H9 (cell line): ENCODE measurements around the gene KLK3. TPM values are rescaled to one million over a fixed set of nuclear protein-coding genes. Genes with fewer than 3 reads are reported as not detected.

Experiments
- DNase-seq: peaks from one replicate; pipeline ENCODE4 v3.0.0-alpha.2; 2017
- H2AFZ ChIP-seq: one replicate; pipeline ENCODE4 v1.6.1; 2013; ENCODE audit warnings: mild to moderate bottlenecking, low read length, control low read depth, moderate library complexity
- H2AK5ac ChIP-seq: 2 replicates; pipeline ENCODE4 v1.6.1; 2013; ENCODE audit warnings: low read length, control low read depth, mixed read lengths; ENCODE audit not compliant: insufficient read length
- H2BK120ac ChIP-seq: one replicate; pipeline ENCODE4 v1.6.1; 2013; ENCODE audit warnings: low read depth, mild to moderate bottlenecking, low read length, control low read depth, inconsistent platforms; ENCODE audit not compliant: poor library complexity, severe bottlenecking
- H2BK12ac ChIP-seq: 2 replicates; pipeline ENCODE4 v1.6.1; 2013; ENCODE audit warnings: low read length, control low read depth, mixed read lengths, low read depth; ENCODE audit not compliant: insufficient read length
- H2BK15ac ChIP-seq: 2 replicates; pipeline ENCODE4 v1.6.1; 2013; ENCODE audit warnings: low read depth, low read length, control low read depth
- H2BK20ac ChIP-seq: one replicate; pipeline ENCODE4 v1.6.1; 2013; ENCODE audit warnings: low read depth, mild to moderate bottlenecking, low read length, control low read depth, inconsistent platforms; ENCODE audit not compliant: poor library complexity, severe bottlenecking
- H2BK5ac ChIP-seq: 2 replicates; pipeline ENCODE4 v1.6.1; 2013; ENCODE audit warnings: low read length, control low read depth, mixed read lengths; ENCODE audit not compliant: insufficient read length
- H3K14ac ChIP-seq: 2 replicates; pipeline ENCODE4 v1.6.1; 2013; ENCODE audit warnings: low read length, control low read depth; ENCODE audit not compliant: insufficient read depth
- H3K18ac ChIP-seq: 2 replicates; pipeline ENCODE4 v1.6.1; 2013; ENCODE audit warnings: low read depth, mild to moderate bottlenecking, mixed read lengths, low read length, control low read depth; ENCODE audit not compliant: insufficient read length
- H3K23ac ChIP-seq: 2 replicates; pipeline ENCODE4 v1.6.1; 2013; ENCODE audit warnings: low read length, control low read depth, mixed read lengths, low read depth; ENCODE audit not compliant: insufficient read length
- H3K23me2 ChIP-seq: 2 replicates; pipeline ENCODE4 v1.6.1; 2013; ENCODE audit warnings: low read depth, mild to moderate bottlenecking, mixed read lengths, low read length, control low read depth; ENCODE audit not compliant: insufficient read length, poor library complexity, severe bottlenecking
- H3K27ac ChIP-seq: 2 replicates; pipeline ENCODE4 v1.5.1; 2013; ENCODE audit warnings: low read length, control low read depth, mixed read lengths, low read depth; ENCODE audit not compliant: insufficient read length
- H3K27me3 ChIP-seq: 2 replicates; pipeline ENCODE4 v1.6.1; 2013; ENCODE audit warnings: low read length, control low read depth, inconsistent platforms; ENCODE audit not compliant: insufficient read depth
- H3K4ac ChIP-seq: 2 replicates; pipeline ENCODE4 v1.6.1; 2013; ENCODE audit warnings: low read depth, mild to moderate bottlenecking, control low read depth, inconsistent platforms, low read length, moderate library complexity
- H3K4me1 ChIP-seq: 2 replicates; pipeline ENCODE4 v1.6.1; 2013; ENCODE audit warnings: low read length, control low read depth, inconsistent platforms; ENCODE audit not compliant: insufficient read depth
- H3K4me2 ChIP-seq: 2 replicates; pipeline ENCODE4 v1.6.1; 2013; ENCODE audit warnings: low read length, control low read depth, mixed read lengths; ENCODE audit not compliant: insufficient read length, insufficient read depth
- H3K56ac ChIP-seq: 2 replicates; pipeline ENCODE4 v1.6.1; 2013; ENCODE audit warnings: low read depth, mild to moderate bottlenecking, mixed read lengths, low read length, control low read depth; ENCODE audit not compliant: insufficient read length
- H3K79me1 ChIP-seq: 2 replicates; pipeline ENCODE4 v1.6.1; 2013; ENCODE audit warnings: low read depth, mild to moderate bottlenecking, moderate library complexity, low read length, control low read depth, inconsistent platforms; ENCODE audit not compliant: insufficient read depth, poor library complexity, severe bottlenecking
- H3K79me2 ChIP-seq: 2 replicates; pipeline ENCODE4 v1.6.1; 2013; ENCODE audit warnings: low read length, control low read depth, inconsistent platforms; ENCODE audit not compliant: insufficient read depth
- H3K9ac ChIP-seq: 2 replicates; pipeline ENCODE4 v1.6.1; 2013; ENCODE audit warnings: low read length, control low read depth, mixed read lengths; ENCODE audit not compliant: insufficient read length; ENCODE audit errors: extremely low read depth
- H3K9me3 ChIP-seq: one replicate; pipeline ENCODE4 v1.6.1; 2013; ENCODE audit warnings: low read depth, low read length, inconsistent platforms; ENCODE audit not compliant: control insufficient read depth
- H3T11ph ChIP-seq: one replicate; pipeline ENCODE4 v1.6.1; 2013; ENCODE audit warnings: mild to moderate bottlenecking, low read length, control low read depth, inconsistent platforms
- H4K20me1 ChIP-seq: one replicate; pipeline ENCODE4 v1.6.1; 2013; ENCODE audit not compliant: control insufficient read depth, insufficient read length, insufficient read depth
- H4K5ac ChIP-seq: 2 replicates; pipeline ENCODE4 v1.6.1; 2013; ENCODE audit warnings: low read depth, mild to moderate bottlenecking, mixed read lengths, low read length, control low read depth; ENCODE audit not compliant: insufficient read length
- H4K8ac ChIP-seq: replicated peaks from 2 replicates; pipeline ENCODE4 v1.6.1; 2013; ENCODE audit warnings: low read length, control low read depth, mixed read lengths, low read depth; ENCODE audit not compliant: insufficient read length
- H4K91ac ChIP-seq: 2 replicates; pipeline ENCODE4 v1.6.1; 2013; ENCODE audit warnings: low read depth, mild to moderate bottlenecking, moderate library complexity, mixed read lengths, low read length, control low read depth; ENCODE audit not compliant: insufficient read length
- H3K27ac Mint-ChIP-seq, 3 experiments: 2 replicates in 2 of 3; 3 replicates in 1 of 3; pipeline ENCODE4 v1.8.0; 2020 to 2021; ENCODE audit warnings: mixed read lengths in 3 of 3, mild to moderate bottlenecking in 1 of 3, moderate library complexity in 1 of 3
- H3K27me3 Mint-ChIP-seq: 2 replicates; pipeline ENCODE4 v1.8.0; 2021; ENCODE audit warnings: low read depth, mild to moderate bottlenecking, moderate library complexity, mixed read lengths
- H3K36me3 Mint-ChIP-seq, 3 experiments: 2 replicates in 2 of 3; 3 replicates in 1 of 3; pipeline ENCODE4 v1.8.0; 2020 to 2021; ENCODE audit warnings: low read depth in 3 of 3, mixed read lengths in 3 of 3; ENCODE audit not compliant: insufficient read depth in 1 of 3
- H3K4me1 Mint-ChIP-seq, 2 experiments: 2 replicates each; pipeline ENCODE4 v1.8.0; 2020; ENCODE audit warnings: mixed read lengths in 2 of 2
- H3K4me3 Mint-ChIP-seq, 2 experiments: 2 replicates in 1 of 2; 3 replicates in 1 of 2; pipeline ENCODE4 v1.8.0; 2020 to 2021; ENCODE audit warnings: mild to moderate bottlenecking in 2 of 2, mixed read lengths in 2 of 2, moderate library complexity in 1 of 2
- H3K9me3 Mint-ChIP-seq, 2 experiments: 2 replicates in 1 of 2; 3 replicates in 1 of 2; pipeline ENCODE4 v1.8.0; 2020; ENCODE audit warnings: mild to moderate bottlenecking in 2 of 2, mixed read lengths in 2 of 2, moderate library complexity in 1 of 2
- WGBS: extraction: QIAGEN DNeasy Blood & Tissue Kit; methylation state at CpG from one replicate; pipeline ENCODE4 v1.1.7; 2013; ENCODE audit warnings: missing lambda C conversion rate, low lambda C conversion rate, mixed read lengths; ENCODE audit not compliant: insufficient read length; ENCODE audit errors: extremely low coverage; 5-methylcytosine and 5-hydroxymethylcytosine counted together
- total RNA-seq: library from RNA; stranded (reverse); gene quantifications from 2 replicates; pipeline ENCODE4 v1.2.1, GENCODE V29; 2021
- TF ChIP-seq, protein P1 (sequence below): fragments of 200-600 bp; sonication (generic); conservative IDR thresholded peaks from 3 replicates; pipeline ENCODE4 v1.8.0; 2021; ENCODE audit warnings: antibody characterized with exemption, mild to moderate bottlenecking

The KLK3 gene
- total RNA-seq, 1 experiment from 2014 or later, result not detected

DNA sequence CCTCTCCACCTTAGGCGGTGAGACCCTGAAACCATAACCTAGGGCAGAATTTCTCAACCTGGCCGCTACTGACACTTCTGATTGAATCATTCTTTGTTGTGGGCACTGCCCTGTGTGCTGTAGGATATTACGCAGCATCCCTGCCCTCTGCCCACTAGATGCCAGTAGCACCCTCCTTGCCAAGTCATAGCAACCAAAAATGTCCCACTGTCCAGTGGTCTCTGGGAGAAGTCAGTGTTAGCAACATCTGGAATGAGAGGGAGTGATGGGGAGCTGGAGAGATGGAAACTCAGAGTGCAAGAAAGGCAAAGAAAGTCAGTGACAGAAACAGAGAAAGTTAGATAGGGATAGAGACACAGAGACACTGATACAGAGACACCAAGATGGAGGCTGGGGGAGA lies 42.9 kb downstream of the KLK3 start:
- no peaks in the 10 kb centered on the region for H3K4me1 Mint-ChIP-seq
- Histone ChIP-seq H2BK12ac (no peak overlapping the region), H3K14ac (no peak overlapping the region), H3K4me1 (no peaks in the 10 kb centered on the region), H3K79me2 (no peaks in the 10 kb centered on the region), H3K18ac (no peak overlapping the region), H2BK5ac (no peak overlapping the region), H3T11ph (no peak overlapping the region), H3K27me3 (no peaks in the 10 kb centered on the region), H2BK120ac (no peak overlapping the region), H4K5ac (no peak overlapping the region), H4K20me1 (no peaks in the 10 kb centered on the region), H3K9me3 (peaks cover under 1% of the 10 kb centered on the region), H3K4ac (no peak overlapping the region), H3K79me1 (no peaks in the 10 kb centered on the region), H2BK15ac (no peak overlapping the region), H3K23me2 (no peaks in the 10 kb centered on the region), H2BK20ac (no peak overlapping the region), H3K27ac (no peak overlapping the region), H3K4me2 (no peak overlapping the region), H4K91ac (no peak overlapping the region), H3K9ac (no peak overlapping the region), H2AFZ (no peak overlapping the region), H3K56ac (no peak overlapping the region), H2AK5ac (no peak overlapping the region), H3K23ac (no peak overlapping the region), H4K8ac (no peak overlapping the region)
- H3K36me3 Mint-ChIP-seq, result peaks cover 4 to 11% (median 7%) of the 10 kb centered on the region in 3 experiments; a peak in 5 of 7 replicates
- WGBS, result no CpG with 5 or more reads among the region's 3 CpGs
- H3K9me3 Mint-ChIP-seq, result peaks cover 30% of the 10 kb centered on the region in 2 experiments
- peaks cover 64% of the 10 kb centered on the region for H3K27me3 Mint-ChIP-seq
- no peak overlapping the region for H3K27ac Mint-ChIP-seq
- TF ChIP-seq, protein P1, sequence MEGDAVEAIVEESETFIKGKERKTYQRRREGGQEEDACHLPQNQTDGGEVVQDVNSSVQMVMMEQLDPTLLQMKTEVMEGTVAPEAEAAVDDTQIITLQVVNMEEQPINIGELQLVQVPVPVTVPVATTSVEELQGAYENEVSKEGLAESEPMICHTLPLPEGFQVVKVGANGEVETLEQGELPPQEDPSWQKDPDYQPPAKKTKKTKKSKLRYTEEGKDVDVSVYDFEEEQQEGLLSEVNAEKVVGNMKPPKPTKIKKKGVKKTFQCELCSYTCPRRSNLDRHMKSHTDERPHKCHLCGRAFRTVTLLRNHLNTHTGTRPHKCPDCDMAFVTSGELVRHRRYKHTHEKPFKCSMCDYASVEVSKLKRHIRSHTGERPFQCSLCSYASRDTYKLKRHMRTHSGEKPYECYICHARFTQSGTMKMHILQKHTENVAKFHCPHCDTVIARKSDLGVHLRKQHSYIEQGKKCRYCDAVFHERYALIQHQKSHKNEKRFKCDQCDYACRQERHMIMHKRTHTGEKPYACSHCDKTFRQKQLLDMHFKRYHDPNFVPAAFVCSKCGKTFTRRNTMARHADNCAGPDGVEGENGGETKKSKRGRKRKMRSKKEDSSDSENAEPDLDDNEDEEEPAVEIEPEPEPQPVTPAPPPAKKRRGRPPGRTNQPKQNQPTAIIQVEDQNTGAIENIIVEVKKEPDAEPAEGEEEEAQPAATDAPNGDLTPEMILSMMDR, result no peak
- no peak overlapping the region for H3K4me3 Mint-ChIP-seq
- no peak for DNase-seq
